ENCODE data around the gene EPB41L5. TPM values are rescaled to one million over a fixed set of nuclear protein-coding genes. Genes with fewer than 3 reads are reported as not detected.
"Not testable (repeated sequence)": the region's sequence is repeated elsewhere in the genome, so short reads cannot be mapped to it uniquely, and the experiment has no call there.

Gene EPB41L5
- total RNA-seq, 1 experiment from 2014 or later, result 83.0 TPM

- intact Hi-C loops (cut with micrococcal nuclease; ENCODE audit: unreplicated experiment), result no loop called here
- Mint-ChIP-seq H3K9me3 (ENCODE audit: unreplicated experiment) (no peaks in the 10 kb centered on the region), H3K27me3 (ENCODE audit: insufficient read depth, unreplicated experiment) (no peaks in the 10 kb centered on the region), H3K27ac (ENCODE audit: unreplicated experiment) (no peak overlapping the region), H3K4me3 (ENCODE audit: unreplicated experiment) (no peak overlapping the region), H3K4me1 (ENCODE audit: low read depth, unreplicated experiment) (no peaks in the 10 kb centered on the region), H3K36me3 (ENCODE audit: insufficient read depth, unreplicated experiment) (peaks cover 75% of the 10 kb centered on the region)
- no peak for TF ChIP-seq CTCF (IDR thresholded peaks at IDR 0.05; ENCODE audit: insufficient read depth in 1 of 2, low read depth in 1 of 2, low read length in 1 of 2, severe bottlenecking in 1 of 2, unreplicated experiment in 1 of 2)
- ChIA-PET CTCF (no interaction called here), POLR2A (no interaction called here)
- H3K9me3 ChIP-seq, result peaks cover 9% of the 10 kb centered on the region; the same call in 1 of the 2 replicates
- no peaks in the 10 kb centered on the region for H3K27me3 ChIP-seq (replicated peaks; ENCODE audit: control insufficient read depth, insufficient read depth, low read length)
- H3K4me3 ChIP-seq (ENCODE audit: low read depth, low read length), result no peak overlapping the region
- peaks cover 2% of the 10 kb centered on the region; the same call in 1 of the 2 replicates for H3K36me3 ChIP-seq (ENCODE audit: control insufficient read depth, insufficient read depth, low read length)
- DNase-seq, result no peak
- no TSS peak for BruUV-seq (replicated peaks)
- H3K4me1 ChIP-seq, result no peaks in the 10 kb centered on the region
These were observed 137.2 kb downstream of the EPB41L5 start for GRCh38 chr2:120150040-120150482.

- ChIA-PET CTCF (no interaction called here), POLR2A (no interaction called here)
- no peak for TF ChIP-seq CTCF (IDR thresholded peaks at IDR 0.05; ENCODE audit: insufficient read depth in 1 of 2, low read depth in 1 of 2, low read length in 1 of 2, severe bottlenecking in 1 of 2, unreplicated experiment in 1 of 2)
- Mint-ChIP-seq H3K9me3 (ENCODE audit: unreplicated experiment) (no peaks in the 10 kb centered on the region), H3K27me3 (ENCODE audit: insufficient read depth, unreplicated experiment) (no peaks in the 10 kb centered on the region), H3K36me3 (ENCODE audit: insufficient read depth, unreplicated experiment) (peaks cover 76% of the 10 kb centered on the region), H3K27ac (ENCODE audit: unreplicated experiment) (no peak overlapping the region), H3K4me1 (ENCODE audit: low read depth, unreplicated experiment) (no peaks in the 10 kb centered on the region), H3K4me3 (ENCODE audit: unreplicated experiment) (no peak overlapping the region)
- Histone ChIP-seq H3K36me3 (ENCODE audit: control insufficient read depth, insufficient read depth, low read length) (no peaks in the 10 kb centered on the region; the same call in 1 of the 2 replicates), H3K4me1 (no peaks in the 10 kb centered on the region), H3K4me3 (ENCODE audit: low read depth, low read length) (no peak overlapping the region), H3K9me3 (peaks cover 9% of the 10 kb centered on the region; the same call in 1 of the 2 replicates), H3K27me3 (replicated peaks; ENCODE audit: control insufficient read depth, insufficient read depth, low read length) (no peaks in the 10 kb centered on the region)
- BruUV-seq (replicated peaks), result no TSS peak
- DNase-seq, result no peak
- intact Hi-C loops (cut with micrococcal nuclease; ENCODE audit: unreplicated experiment), result no loop called here
These were observed 142.4 kb downstream of the EPB41L5 start for GRCh38 chr2:120155308-120155707.

GRCh38 chr2:120158658-120159057 lies 145.8 kb downstream of the EPB41L5 start:
- H3K4me1 ChIP-seq; H3K4me3 Mint-ChIP-seq (ENCODE audit: unreplicated experiment); H3K36me3 ChIP-seq (ENCODE audit: control insufficient read depth, insufficient read depth, low read length); H3K27me3 ChIP-seq (replicated peaks; ENCODE audit: control insufficient read depth, insufficient read depth, low read length); intact Hi-C loops (cut with micrococcal nuclease; ENCODE audit: unreplicated experiment); H3K9me3 Mint-ChIP-seq (ENCODE audit: unreplicated experiment); H3K4me3 ChIP-seq (ENCODE audit: low read depth, low read length); H3K9me3 ChIP-seq; BruUV-seq (replicated peaks); H3K27ac Mint-ChIP-seq (ENCODE audit: unreplicated experiment); POLR2A ChIA-PET; H3K27me3 Mint-ChIP-seq (ENCODE audit: insufficient read depth, unreplicated experiment); DNase-seq; H3K4me1 Mint-ChIP-seq (ENCODE audit: low read depth, unreplicated experiment): not testable (repeated sequence)
- peaks cover 70% of the 10 kb centered on the region for H3K36me3 Mint-ChIP-seq (ENCODE audit: insufficient read depth, unreplicated experiment)
- CTCF ChIA-PET, result interaction anchor here (0.7 kb wide), 1 partner anchor 285 kb away, joined by 5 read pairs; no protein-coding TSS in a partner anchor

GRCh38 chr2:120161190-120161589 lies 148.3 kb downstream of the EPB41L5 start:
- no peaks in the 10 kb centered on the region for H3K9me3 Mint-ChIP-seq (ENCODE audit: unreplicated experiment)
- TF ChIP-seq CTCF (IDR thresholded peaks at IDR 0.05; ENCODE audit: insufficient read depth in 1 of 2, low read depth in 1 of 2, low read length in 1 of 2, severe bottlenecking in 1 of 2, unreplicated experiment in 1 of 2), result no peak
- no peak for DNase-seq
- H3K36me3 ChIP-seq (ENCODE audit: control insufficient read depth, insufficient read depth, low read length), result no peaks in the 10 kb centered on the region; the same call in 1 of the 2 replicates
- no peaks in the 10 kb centered on the region for H3K27me3 ChIP-seq (replicated peaks; ENCODE audit: control insufficient read depth, insufficient read depth, low read length)
- H3K36me3 Mint-ChIP-seq (ENCODE audit: insufficient read depth, unreplicated experiment), result peaks cover 45% of the 10 kb centered on the region
- no peak overlapping the region for H3K27ac Mint-ChIP-seq (ENCODE audit: unreplicated experiment)
- no peak overlapping the region for H3K4me3 ChIP-seq (ENCODE audit: low read depth, low read length)
- POLR2A ChIA-PET, result no interaction called here
- H3K4me1 Mint-ChIP-seq (ENCODE audit: low read depth, unreplicated experiment), result no peaks in the 10 kb centered on the region
- BruUV-seq (replicated peaks), result no TSS peak
- H3K9me3 ChIP-seq, result no peaks in the 10 kb centered on the region
- no peak overlapping the region for H3K4me3 Mint-ChIP-seq (ENCODE audit: unreplicated experiment)
- CTCF ChIA-PET, result no interaction called here
- intact Hi-C loops (cut with micrococcal nuclease; ENCODE audit: unreplicated experiment), result no loop called here
- H3K4me1 ChIP-seq, result no peaks in the 10 kb centered on the region
- no peaks in the 10 kb centered on the region for H3K27me3 Mint-ChIP-seq (ENCODE audit: insufficient read depth, unreplicated experiment)
